ENCODE measurements around the gene ZMAT3. TPM values are rescaled to one million over a fixed set of nuclear protein-coding genes. Genes with fewer than 3 reads are reported as not detected.

The ZMAT3 gene
- total and polyA plus RNA-seq, 2 of the 8 experiments (the other 6 are each of a cell fraction or from before 2014, with no cell fraction given): 5.0 to 9.2 TPM

- no peak for TF ChIP-seq RAD21 (IDR thresholded peaks at IDR 0.05 in 1 of 2, conservative IDR thresholded peaks at IDR 0.05 in 1 of 2; ENCODE audit: low read depth in 2 of 2, low read length in 2 of 2)
- TF ChIP-seq POLR2A (IDR thresholded peaks at IDR 0.05; ENCODE audit: control extremely low read depth in 1 of 2, low read depth in 2 of 2, low read length in 2 of 2): no peak
- TF ChIP-seq CTBP2 (IDR thresholded peaks at IDR 0.05; ENCODE audit: borderline replicate concordance, insufficient read depth, insufficient read length, low read length): no peak
- TF ChIP-seq CBX8 (IDR thresholded peaks at IDR 0.05; ENCODE audit: borderline replicate concordance, low read depth, low read length): no peak
- TF ChIP-seq GTF2F1 (IDR thresholded peaks at IDR 0.05; ENCODE audit: borderline replicate concordance, low read depth, low read length): no peak
- no peak for TF ChIP-seq JUN (IDR thresholded peaks at IDR 0.05; ENCODE audit: low read depth, low read length)
- no peak for TF ChIP-seq SUZ12 (IDR thresholded peaks at IDR 0.05; ENCODE audit: low read length)
- no peak for TF ChIP-seq HDAC2 (IDR thresholded peaks at IDR 0.05; ENCODE audit: borderline replicate concordance in 1 of 2, low read depth in 2 of 2, low read length in 2 of 2)
These were observed 22.2 kb upstream of the ZMAT3 start (continued) for GRCh38 chr3:179093807-179094206.
